CD4-positive, alpha-beta T cell treated with Interleukin-15 for 1 hour (primary cell): ENCODE data around the gene CYB5A.
"Not testable (repeated sequence)": the region's sequence is repeated elsewhere in the genome, so short reads cannot be mapped to it uniquely, and the experiment has no call there.

Source experiments
- DNase-seq: peaks from one replicate; pipeline ENCODE4 v3.0.0-alpha.2; 2020

Gene CYB5A, protein sequence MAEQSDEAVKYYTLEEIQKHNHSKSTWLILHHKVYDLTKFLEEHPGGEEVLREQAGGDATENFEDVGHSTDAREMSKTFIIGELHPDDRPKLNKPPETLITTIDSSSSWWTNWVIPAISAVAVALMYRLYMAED

GRCh38 chr18:74291771-74292540, at the start of gene CYB5A:
Gene CYB5A, minus strand, starts transcription at chr18:74291963. Its CDS starts 88 bp downstream, at chr18:74291875.
- peak; percentile 98 for DNase-seq

GRCh38 chr18:74337912-74338309, 46.1 kb upstream of the CYB5A start:
- no peak for DNase-seq

- DNase-seq, result no peak
Measured at GRCh38 chr18:74337155-74337911, 45.6 kb upstream of the CYB5A start.

DNA sequence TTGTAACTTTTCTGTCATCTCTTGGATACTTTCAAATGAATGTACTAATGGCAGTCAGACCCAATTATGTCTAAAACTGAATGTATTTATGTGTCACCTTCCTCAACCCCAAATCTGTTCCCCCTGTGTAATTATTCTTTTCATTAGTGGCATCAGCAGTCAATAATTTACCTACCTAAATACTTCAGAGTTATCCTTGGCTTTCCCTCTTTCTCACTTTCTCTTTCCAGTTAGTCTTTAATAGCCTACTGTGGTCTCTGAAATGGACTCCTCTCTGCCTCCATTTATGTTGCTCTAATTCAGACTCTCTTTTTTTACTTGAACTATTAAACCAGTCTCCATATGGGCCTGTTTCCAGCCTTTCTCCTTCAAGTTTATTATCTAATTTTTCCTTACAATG, 44.9 kb upstream of the CYB5A start:
- no peak for DNase-seq

DNA sequence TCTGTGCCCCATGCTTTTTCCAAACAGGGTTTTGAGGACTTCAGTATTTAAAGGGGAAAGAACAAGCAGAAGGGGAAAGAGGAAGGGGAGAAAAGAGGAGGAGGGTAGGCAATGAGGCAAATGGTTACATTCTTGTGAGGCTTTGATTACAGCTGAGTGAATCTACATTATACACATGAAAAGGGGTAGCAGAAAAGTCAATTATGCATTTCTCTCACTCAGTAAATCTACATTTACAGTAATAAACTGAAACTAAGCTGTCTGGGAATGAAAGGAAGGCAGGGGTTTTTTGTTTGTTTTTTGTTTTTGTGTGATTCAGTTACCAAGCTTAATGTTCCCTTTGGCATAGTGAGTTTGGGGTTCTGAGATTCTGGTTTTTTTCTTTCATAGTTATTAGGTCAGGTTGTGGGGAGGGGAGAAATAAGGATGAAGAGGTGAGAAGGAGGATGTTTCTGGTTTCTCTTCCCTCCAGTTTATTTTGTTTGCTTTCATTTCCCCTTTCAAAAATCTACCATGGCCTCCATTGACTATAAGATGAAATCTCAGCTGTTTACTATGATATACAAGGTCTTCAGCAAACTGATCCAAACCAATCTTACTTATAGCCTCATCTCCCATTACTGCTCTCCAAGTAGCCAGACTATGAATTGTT, 42.6 kb upstream of the CYB5A start:
- no peak for DNase-seq

DNA sequence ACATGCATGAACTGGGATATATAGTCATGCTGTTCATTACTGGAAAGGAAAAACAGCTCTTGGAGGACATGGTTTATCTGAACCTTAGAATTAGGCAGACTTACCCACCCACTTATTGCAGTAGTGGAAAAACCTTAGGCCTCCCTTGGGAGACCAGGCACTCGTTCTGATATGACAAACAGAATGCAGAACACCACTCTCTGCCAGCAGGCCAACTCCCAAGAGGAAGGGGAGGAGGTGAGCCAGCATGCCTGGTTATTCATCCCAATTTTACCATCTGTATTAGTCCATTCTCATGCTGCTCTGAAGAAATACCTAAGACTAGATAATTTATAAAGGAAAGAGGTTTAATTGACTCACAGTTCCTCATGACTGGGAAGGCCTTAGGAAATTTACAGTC, 41.3 kb upstream of the CYB5A start:
- no peak for DNase-seq

- DNase-seq, result no peak
Measured at GRCh38 chr18:74331404-74331803, 39.6 kb upstream of the CYB5A start.

DNA sequence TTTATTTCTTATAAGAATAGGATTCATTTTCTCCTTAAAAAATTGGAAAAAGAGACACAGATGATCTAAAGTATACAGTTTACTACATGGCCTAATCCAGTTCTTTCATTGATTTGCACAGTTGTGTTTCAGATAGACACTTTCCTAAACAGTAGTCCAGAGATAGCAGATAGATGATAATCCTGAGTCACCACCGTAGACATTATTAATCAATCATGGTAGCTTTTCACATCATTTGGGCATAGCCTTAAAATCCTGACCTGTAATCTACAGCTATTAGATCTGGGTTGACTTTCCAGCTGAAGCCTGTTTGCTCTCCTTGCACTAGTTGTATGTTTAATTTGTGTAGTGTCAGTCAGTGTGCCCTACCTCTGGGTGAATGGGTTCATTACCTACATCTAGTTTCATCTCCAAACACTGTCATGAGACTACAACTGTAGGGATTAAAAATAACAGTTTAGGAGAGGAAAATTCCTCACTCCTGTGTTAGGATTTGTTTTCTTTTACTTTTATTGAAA, 38.0 kb upstream of the CYB5A start:
- DNase-seq, result no peak

DNA sequence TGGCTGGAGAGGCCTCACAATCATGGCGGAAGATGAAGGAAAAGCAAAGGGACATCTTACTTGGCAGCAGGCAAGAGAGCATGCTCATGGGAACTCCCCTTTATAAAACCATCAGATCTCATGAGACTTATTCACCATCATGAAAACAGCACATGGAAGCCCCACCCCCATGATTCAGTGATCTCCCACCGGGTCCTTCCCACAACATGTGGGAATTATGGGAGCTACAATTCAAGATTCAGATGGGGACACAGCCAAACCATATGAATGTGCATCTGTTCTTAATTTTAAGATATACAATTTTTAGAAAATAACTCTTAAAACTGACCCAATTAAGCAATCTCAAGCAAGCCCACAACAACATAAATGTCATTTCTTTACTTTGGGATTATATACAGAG, 36.4 kb upstream of the CYB5A start:
- DNase-seq, result no peak

DNA sequence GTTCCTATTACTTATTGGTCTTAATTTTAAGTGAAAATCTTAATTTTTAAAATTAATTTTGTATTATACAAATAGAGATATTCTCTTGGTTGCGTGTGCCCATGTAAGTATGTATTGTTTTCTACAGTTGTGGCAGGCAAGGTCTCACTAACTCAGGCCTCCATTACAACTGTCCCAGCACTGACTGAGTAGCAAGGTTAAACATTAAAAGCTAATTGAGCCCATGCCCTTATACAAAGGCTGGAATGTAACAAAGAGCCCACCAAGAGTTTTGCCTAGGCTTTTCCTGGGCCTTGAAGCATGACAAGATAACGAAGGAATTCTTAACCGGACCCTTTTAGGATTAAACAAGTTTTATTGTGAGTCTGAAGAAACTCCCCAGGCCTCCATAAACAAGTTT, 35.0 kb upstream of the CYB5A start:
- not testable (repeated sequence) for DNase-seq

GRCh38 chr18:74326231-74326630, 34.5 kb upstream of the CYB5A start:
- no peak for DNase-seq

- no peak for DNase-seq
Measured at GRCh38 chr18:74316257-74317170, 24.8 kb upstream of the CYB5A start.

- DNase-seq, result no peak
Measured at GRCh38 chr18:74315464-74316256, 23.9 kb upstream of the CYB5A start, which contains the start of gene C18orf63. Gene C18orf63, plus strand, starts transcription at chr18:74315839. Its CDS starts 2,027 bp downstream, at chr18:74317866.

DNA sequence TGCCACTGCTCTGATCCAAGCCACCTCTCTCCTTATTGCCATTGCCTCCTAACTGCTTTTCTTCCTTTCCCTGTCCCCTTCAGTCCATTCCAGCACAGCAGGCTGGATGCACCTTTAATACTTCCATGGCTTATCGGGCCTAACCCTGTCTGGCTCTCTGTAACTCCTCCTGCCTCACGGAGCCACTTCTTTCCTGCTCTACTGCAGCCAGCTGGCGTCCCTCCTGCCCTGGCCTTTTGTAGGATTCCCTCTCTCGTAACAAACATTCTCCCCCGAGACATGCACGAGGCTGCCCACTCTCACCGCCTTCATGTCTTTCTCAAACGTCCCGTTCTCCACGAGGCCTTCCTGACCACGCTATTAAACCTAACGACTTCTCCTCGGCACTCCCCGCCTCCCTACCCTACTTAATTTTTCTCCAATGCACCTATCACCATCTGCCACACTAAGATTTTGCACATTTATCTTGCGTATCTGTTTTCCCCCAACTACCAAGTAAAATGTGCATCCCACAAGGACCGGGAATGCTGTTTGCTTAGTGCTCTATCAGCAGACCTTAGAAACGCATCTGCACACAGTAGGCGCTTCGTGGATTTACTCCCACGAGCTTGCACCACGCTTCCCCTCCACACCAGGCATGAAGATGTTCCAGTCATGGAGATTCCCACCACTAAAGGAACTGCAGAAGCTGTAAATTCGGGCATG, 23.1 kb upstream of the CYB5A start:
- DNase-seq, result no peak

DNA sequence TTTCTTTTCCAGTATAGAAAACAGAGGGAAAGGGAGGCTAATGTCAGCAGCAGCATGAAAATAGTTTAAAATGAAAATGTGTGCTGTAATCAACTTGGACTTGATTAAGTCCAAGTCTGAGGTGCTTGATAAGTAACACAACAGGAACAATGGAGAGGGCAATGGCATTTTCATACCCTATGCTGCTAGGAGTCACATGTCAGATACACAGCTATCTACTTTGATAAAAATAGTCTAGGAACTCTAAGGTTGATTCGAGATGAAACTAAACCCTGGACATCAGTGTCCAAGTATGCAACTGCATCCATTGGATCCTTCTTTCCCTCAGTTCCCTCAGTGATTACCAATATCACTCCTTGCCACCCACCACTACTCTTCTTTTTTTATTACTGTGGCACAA, 19.2 kb upstream of the CYB5A start:
- DNase-seq, result no peak

DNA sequence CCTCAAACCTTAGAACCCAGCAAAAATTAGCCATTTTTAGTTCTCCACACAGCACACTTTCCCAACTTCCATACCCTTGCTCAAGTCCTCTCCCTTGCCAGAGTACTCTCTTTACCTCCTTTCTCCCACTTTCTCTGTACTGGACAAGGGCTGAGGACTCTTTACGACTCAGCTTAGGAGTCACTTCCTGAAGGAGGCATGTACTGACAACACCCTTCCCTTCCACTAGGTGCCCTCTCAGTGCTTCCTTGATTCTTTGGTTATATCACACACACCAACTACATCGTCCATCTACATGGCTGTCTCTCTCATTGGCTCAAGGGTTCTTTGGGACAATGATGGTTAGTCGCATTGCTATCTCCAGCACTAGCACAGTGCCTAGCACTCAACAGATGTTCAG, 18.6 kb upstream of the CYB5A start:
- peak; percentile 24 for DNase-seq

DNA sequence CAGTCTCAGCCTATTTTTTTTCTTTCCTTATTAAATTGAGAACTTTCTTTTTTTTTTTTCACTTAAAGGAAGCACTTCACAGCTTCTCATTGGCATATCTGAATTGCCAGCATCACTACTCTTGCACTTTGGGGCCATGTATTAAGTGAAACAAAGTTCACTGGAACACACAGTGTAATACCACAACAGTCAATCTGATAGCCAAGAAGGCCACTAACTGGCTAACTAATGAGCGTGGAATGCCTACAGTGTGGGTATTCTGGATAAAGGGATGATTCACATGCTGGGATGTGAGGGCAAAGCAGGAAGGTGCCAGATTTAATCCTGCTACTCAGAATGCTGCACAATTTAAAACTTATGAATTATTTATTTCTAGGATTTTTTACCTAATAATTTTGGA, 12.2 kb upstream of the CYB5A start:
- DNase-seq, result no peak

- DNase-seq, result no peak
Measured at GRCh38 chr18:74303306-74303705, 11.5 kb upstream of the CYB5A start.

GRCh38 chr18:74299746-74300145, 8.0 kb upstream of the CYB5A start:
- DNase-seq, result no peak

DNA sequence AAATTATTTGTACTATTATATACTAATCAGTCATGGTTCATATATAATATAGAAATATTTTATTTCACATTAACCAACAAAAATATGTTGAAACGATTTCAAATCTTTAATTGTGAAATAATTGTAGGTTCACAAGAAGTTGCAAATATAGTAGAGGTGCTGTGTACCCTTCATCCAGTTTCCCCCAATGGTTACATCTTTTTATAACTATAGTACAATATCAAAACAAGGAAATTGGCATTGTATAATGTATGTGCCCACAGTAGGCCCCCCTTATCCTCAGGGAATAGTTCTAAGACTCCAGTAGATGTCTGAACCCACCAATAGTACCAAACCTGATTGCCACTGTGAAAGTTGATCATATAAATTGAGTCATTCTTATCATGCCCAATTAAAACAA, 7.4 kb upstream of the CYB5A start:
- DNase-seq, result no peak

DNA sequence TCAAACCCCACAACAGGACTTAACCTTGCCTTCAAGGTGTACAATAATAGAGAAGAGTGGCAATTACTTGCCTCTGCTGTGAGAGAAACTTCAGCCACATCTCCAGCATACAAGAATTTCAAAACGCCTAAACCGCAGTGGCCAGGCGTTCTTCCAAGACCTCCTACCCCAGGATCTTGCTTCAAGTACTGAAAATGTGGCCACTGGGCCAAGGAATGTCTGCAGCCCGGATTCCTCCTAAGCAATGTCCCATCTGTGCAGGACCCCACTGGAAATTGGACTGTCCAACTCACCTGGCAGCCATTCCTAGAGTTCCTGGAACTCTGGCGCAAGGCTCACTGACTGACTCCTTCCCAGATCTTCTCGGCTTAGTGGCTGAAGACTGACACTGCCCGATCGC, 2.8 kb upstream of the CYB5A start:
- no peak for DNase-seq
